Activated T-cell treated with anti-CD3 and anti-CD28 coated beads, Interleukin-2, amount 50 U/mL, for 4 hours (primary cell): ENCODE measurements around the gene ZNF688. TPM values are rescaled to one million over a fixed set of nuclear protein-coding genes. Genes with fewer than 3 reads are reported as not detected.

Experiments used
- ATAC-seq, 2 donors: fragments of 200-7000 bp; cut with Tn5 transposase; one replicate each; pipeline ENCODE4 v1.10.0; 2021
- DNase-seq: peaks from one replicate; pipeline ENCODE4 v3.0.0-alpha.2; 2020
- H3K27me3 Mint-ChIP-seq: one replicate; pipeline ENCODE4 v1.8.0; 2021; ENCODE audit warnings: low read depth, mixed read lengths
- H3K36me3 Mint-ChIP-seq: one replicate; pipeline ENCODE4 v1.8.0; 2022; ENCODE audit warnings: mixed read lengths; ENCODE audit not compliant: insufficient read depth
- H3K4me1 Mint-ChIP-seq: one replicate; pipeline ENCODE4 v1.8.0; 2021; ENCODE audit warnings: low read depth, mixed read lengths
- H3K4me3 Mint-ChIP-seq: one replicate; pipeline ENCODE4 v1.8.0; 2021; ENCODE audit warnings: mild to moderate bottlenecking, moderate library complexity, mixed read lengths
- H3K9me3 Mint-ChIP-seq: one replicate; pipeline ENCODE4 v1.8.0; 2021; ENCODE audit warnings: mixed read lengths
- total RNA-seq, 3 donors: library from RNA; stranded (reverse); gene quantifications; one replicate each; pipeline ENCODE4 v1.2.1, GENCODE V29; 2021

Gene ZNF688
- total RNA-seq, result 1 to 10 TPM; 5.6 to 8.1 (median 7.4) TPM

DNA sequence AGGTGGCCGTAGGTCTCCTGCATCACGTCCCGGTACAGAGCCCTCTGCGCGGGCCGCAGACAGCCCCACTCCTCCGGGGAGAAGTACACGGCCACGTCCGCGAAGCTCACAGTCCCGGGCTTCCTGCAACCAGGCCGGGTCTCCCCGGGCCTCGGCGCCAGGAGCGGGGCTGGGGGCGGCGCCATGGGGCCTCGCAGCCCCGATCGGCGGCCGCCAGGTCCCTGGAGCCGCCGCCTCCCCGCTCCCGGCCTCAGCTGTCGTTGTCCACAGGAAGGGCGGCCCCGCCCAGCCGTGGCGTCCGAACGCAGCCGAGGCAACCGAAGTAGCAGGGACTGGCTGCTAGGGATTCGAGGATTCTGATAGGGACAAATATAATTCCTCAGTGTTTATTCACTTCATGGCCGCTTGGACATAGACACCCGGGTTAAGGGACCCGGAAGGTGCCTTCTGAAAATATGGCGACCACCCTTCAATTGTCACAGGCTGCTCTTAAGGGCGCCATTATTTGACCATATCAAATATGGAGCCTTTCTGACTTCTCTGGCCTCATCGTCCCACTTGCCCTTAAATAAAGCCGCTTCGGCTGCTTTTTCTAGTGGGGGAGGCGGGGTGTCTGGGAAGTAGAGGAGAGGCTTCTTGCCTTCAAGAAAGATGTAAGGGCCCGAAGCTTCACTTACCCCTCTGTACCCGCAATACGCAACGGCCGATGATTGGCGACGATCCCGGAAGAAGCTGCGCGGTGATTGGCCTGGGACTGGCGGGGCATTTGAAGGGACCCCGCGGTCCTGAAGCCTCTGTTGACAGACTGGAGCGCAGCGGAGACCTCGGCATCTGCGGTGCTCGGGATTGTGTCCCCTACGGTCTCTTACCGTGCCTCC is at the start of gene ZNF688:
ZNF688 (minus strand) TSS at position 270 of the 878 bp plus-strand sequence; CDS start at position 185, 85 bp downstream.
- H3K9me3 Mint-ChIP-seq, result no peaks in the 10 kb centered on the region
- no peaks in the 10 kb centered on the region for H3K36me3 Mint-ChIP-seq
- H3K4me3 Mint-ChIP-seq, result peak within 1 kb of the TSS; percentile 82
- no peaks in the 10 kb centered on the region for H3K27me3 Mint-ChIP-seq
- ATAC-seq (peak; percentile 80 to 84), DNase-seq (peak; percentile 92)
- H3K4me1 Mint-ChIP-seq, result peaks cover 35% of the 10 kb centered on the region

GRCh38 chr16:30620169-30620568 is 48.7 kb upstream of the ZNF688 start:
- Mint-ChIP-seq H3K36me3 (no peaks in the 10 kb centered on the region), H3K4me1 (no peaks in the 10 kb centered on the region), H3K9me3 (no peaks in the 10 kb centered on the region), H3K27me3 (peaks cover 3% of the 10 kb centered on the region), H3K4me3 (no peak overlapping the region)
- no peak for DNase-seq
- ATAC-seq, result no peak

- Mint-ChIP-seq H3K4me1 (no peaks in the 10 kb centered on the region), H3K4me3 (no peak overlapping the region), H3K36me3 (no peaks in the 10 kb centered on the region), H3K27me3 (peaks cover 3% of the 10 kb centered on the region), H3K9me3 (no peaks in the 10 kb centered on the region)
- ATAC-seq (no peak), DNase-seq (no peak)
Measured at GRCh38 chr16:30619638-30620037, 48.1 kb upstream of the ZNF688 start.

DNA sequence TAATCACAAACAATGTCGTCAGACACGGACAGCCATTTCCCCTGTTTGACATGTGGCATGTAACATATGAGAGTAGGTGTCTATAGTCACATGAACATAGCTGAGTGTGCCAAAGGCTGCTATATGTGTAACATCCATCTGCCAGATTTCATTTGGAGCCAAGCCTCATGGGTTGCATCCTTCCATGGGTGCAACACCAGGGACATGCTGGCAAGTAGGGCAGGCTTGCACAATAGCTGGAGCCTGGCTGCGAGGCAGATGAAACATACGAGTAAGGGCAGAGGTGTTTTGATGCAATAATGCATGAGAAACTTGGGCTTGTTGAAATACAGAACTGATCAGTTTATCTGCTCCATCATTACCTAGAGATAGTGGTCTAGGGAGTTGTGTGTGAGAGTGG is 47.7 kb upstream of the ZNF688 start:
- no peak for ATAC-seq
- Mint-ChIP-seq H3K9me3 (no peaks in the 10 kb centered on the region), H3K27me3 (peaks cover 3% of the 10 kb centered on the region)

GRCh38 chr16:30615358-30616091 is 44.0 kb upstream of the ZNF688 start:
- no peaks in the 10 kb centered on the region for H3K36me3 Mint-ChIP-seq

More for the DNA sequence above, 47.7 kb upstream of the ZNF688 start:
- Mint-ChIP-seq H3K4me1 (no peaks in the 10 kb centered on the region), H3K36me3 (no peaks in the 10 kb centered on the region), H3K4me3 (no peak overlapping the region)
- DNase-seq, result no peak

DNA sequence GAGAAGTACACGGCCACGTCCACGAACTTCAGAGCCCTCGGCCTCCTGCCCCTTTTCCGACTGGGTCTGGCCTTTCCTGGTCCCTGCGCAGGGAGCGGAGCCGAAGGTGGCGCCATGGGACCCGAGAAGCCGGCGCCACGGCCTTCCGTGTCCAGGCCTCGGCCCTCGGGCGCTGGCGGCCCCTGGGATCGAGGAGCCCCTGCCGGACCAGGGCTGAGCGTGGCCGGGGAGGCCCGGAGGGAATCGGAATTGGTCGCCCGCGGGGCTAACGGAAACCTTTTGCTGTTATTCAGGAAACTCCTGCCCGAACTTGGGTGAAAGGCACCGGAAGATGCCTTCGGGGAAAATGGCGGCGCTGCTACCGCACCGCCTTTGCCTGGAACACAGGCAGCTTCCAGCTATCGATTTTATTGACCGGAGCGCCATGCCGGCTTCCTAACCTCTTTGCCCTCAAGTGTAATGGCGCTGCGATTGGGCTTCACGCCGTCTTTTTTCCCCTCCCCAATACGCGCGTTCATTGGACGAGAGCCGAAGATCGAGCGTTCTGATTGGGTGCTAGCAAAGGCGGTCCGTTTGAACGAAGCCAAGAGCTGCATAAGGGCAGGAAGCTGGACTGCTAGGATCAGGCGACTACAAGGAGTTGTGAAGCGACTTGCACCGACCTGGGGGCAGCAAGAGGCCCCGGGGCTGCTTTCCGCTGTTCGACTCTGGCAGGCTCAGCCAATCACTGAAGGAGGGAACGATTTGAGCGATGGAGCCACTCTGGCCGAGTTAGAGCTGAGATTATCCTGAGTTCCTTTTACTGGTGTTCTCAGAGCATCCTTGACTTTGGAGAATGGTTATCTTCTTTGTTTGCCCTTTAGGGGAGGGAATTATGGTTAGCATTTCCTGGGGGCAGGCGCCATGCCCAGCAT is 38.7 kb upstream of the ZNF688 start, which contains the start of gene ZNF689:
ZNF689 (minus strand) TSS at position 464 of the 914 bp plus-strand sequence; CDS start at position 116, 348 bp downstream.
- Mint-ChIP-seq H3K27me3 (no peaks in the 10 kb centered on the region), H3K36me3 (peaks cover 14% of the 10 kb centered on the region), H3K4me3 (peak within 1 kb of the TSS; percentile 91), H3K4me1 (peaks cover 11% of the 10 kb centered on the region), H3K9me3 (no peaks in the 10 kb centered on the region)
- ATAC-seq (peak; percentile 89 to 91), DNase-seq (peak; percentile 93)

More at GRCh38 chr16:30615358-30616091, 44.0 kb upstream of the ZNF688 start:
- DNase-seq (peak; percentile 53), ATAC-seq (peak; percentile 69 to 75)
- Mint-ChIP-seq H3K4me1 (peaks cover 1% of the 10 kb centered on the region), H3K27me3 (peaks cover 3% of the 10 kb centered on the region), H3K4me3 (no peak overlapping the region), H3K9me3 (no peaks in the 10 kb centered on the region)

DNA sequence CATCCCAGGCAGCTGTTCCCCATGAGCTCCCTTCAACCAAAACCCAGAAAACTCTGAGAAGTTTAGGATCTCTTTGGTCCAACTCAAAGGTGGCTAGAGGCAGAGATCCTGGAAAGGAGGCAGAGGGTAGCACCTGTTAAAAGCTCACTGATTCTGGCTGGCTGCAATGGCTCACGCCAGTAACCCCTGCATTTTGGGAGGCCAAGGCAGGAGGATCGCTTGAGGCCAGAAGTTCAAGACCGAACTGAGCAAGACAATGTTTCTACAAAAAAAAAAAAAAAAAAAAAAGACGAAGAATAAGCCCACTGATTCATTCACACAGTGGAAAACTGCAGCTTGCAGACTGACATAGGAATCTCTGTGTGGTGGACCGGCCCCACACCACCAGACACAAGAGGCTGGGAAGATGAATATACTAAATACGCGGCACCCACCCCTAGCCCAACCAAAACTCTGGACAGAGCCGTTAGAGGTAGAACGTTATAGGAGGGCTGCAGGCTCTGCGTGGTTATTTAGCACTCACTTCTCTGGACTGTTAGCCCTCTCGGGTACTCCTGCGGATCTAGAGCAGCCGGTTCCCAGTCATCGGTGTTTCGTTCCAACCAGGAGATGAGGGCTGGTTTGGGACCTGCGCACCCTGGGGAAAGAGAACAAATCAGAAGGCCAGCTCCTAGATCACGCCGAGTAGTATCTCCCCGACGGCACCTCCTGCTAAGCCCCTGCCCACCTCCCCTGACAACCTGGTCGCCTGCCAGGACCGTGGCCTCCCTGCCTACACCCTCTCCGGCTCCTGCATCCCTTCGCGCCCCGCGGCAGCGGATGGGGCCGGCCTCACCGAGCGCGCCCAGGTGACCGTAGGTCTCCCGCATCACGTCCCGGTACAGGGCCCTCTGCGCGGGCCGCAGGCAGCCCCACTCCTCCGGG is 37.8 kb upstream of the ZNF688 start:
- Mint-ChIP-seq H3K9me3 (no peaks in the 10 kb centered on the region), H3K4me3 (peak overlapping the region; percentile 91), H3K27me3 (no peaks in the 10 kb centered on the region), H3K4me1 (peaks cover 11% of the 10 kb centered on the region), H3K36me3 (peaks cover 20% of the 10 kb centered on the region)
- DNase-seq (peak; percentile 20), ATAC-seq (peak; percentile 61 to 70)

DNA sequence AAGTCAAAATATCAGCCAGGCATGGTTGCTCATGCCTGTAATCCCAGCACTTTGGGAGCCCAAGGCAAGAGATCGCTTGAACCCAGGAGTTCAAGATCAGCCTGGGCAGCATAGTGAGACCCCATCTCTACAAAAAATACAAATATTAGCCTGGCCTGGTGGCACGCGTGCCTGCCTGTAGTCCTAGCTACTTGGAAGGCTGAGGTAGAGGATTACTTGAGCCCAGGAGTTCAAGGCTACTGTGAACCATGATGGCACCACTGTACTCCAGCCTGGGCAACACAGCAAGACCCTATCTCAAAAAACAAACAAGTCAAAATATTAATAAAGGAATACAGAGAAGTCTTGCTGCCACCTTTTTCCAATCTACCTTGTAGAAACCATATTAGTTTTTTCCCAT is 34.5 kb upstream of the ZNF688 start:
- DNase-seq, result no peak
- Mint-ChIP-seq H3K36me3 (peaks cover 28% of the 10 kb centered on the region), H3K4me3 (no peak overlapping the region), H3K4me1 (peaks cover 11% of the 10 kb centered on the region), H3K9me3 (no peaks in the 10 kb centered on the region), H3K27me3 (no peaks in the 10 kb centered on the region)
- no peak for ATAC-seq

GRCh38 chr16:30605158-30605557 is 33.6 kb upstream of the ZNF688 start:
- Mint-ChIP-seq H3K27me3 (no peaks in the 10 kb centered on the region), H3K4me3 (no peak overlapping the region), H3K9me3 (no peaks in the 10 kb centered on the region), H3K4me1 (peaks cover 7% of the 10 kb centered on the region), H3K36me3 (peaks cover 28% of the 10 kb centered on the region)
- DNase-seq, result no peak
- no peak for ATAC-seq

DNA sequence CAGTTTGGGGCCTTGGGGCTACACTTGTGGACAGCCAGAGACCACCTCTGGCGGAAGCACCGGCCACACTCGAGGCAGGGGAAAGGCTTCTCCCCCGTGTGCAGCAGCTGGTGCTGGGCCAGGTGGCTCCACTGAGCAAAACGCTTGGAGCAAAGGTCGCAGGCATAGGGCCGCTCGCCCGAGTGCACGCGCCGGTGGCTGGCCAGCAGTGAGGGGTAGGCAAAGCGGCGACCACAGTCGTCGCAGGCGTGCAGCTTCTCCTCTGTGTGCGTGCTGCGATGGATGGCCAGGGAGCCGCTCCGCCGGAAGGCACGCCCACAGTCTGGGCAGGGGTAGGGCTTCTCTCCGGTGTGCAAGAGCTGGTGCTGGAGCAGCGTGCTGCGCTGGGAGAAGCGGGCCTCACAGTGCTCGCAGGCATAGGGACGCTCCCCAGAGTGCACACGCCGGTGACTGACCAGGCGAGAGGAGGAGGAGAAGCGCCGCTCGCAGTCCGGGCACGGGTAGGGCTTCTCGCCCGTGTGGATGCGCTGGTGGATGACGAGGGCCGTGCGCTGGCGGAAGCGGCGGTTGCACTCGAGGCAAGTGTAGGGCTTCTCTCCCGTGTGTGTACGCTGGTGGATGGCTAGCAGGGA is 32.9 kb upstream of the ZNF688 start:
- Mint-ChIP-seq H3K27me3 (no peaks in the 10 kb centered on the region), H3K9me3 (no peaks in the 10 kb centered on the region), H3K36me3 (peaks cover 28% of the 10 kb centered on the region), H3K4me1 (peaks cover 7% of the 10 kb centered on the region), H3K4me3 (no peak overlapping the region)
- ATAC-seq (no peak), DNase-seq (no peak)

DNA sequence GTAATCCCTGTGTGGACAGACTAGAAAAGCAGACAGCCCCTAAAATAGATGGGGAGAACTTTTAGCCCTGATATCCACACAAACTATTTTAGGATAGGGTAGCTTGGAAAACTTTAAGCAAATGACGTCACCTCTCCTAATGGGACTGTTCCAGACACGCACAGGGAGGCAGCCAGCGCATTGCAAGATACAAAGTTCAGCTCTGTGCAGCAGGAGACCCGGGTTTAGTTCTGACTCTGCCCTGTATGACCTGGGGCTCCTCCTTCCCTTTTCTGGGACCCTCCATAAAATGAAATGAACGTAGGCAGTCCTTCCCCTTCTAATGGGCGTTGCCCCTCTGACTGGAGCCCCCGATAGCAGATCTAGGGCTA is 32.4 kb upstream of the ZNF688 start:
- Mint-ChIP-seq H3K9me3 (no peaks in the 10 kb centered on the region), H3K4me3 (no peak overlapping the region), H3K4me1 (peaks cover 6% of the 10 kb centered on the region), H3K27me3 (no peaks in the 10 kb centered on the region), H3K36me3 (peaks cover 28% of the 10 kb centered on the region)
- ATAC-seq (no peak), DNase-seq (no peak)

- Mint-ChIP-seq H3K4me1 (no peaks in the 10 kb centered on the region), H3K36me3 (peaks cover 27% of the 10 kb centered on the region), H3K4me3 (no peak overlapping the region)
Measured at GRCh38 chr16:30602616-30603277, 31.2 kb upstream of the ZNF688 start.

More at GRCh38 chr16:30602616-30603277, 31.2 kb upstream of the ZNF688 start:
- Mint-ChIP-seq H3K9me3 (no peaks in the 10 kb centered on the region), H3K27me3 (no peaks in the 10 kb centered on the region)
- DNase-seq (no peak), ATAC-seq (no peak)
